ENCODE results near the gene ACADSB. TPM values are rescaled to one million over a fixed set of nuclear protein-coding genes. Genes with fewer than 3 reads are reported as not detected.

The ACADSB gene
- total RNA-seq, 4 donors from 2014 or later = 8.8 to 20.5 (median 18.1) TPM

- intact Hi-C loops (cut with DNase I; ENCODE audit: low total_unique reads) = no loop called here
- DNase-seq (ENCODE audit: low spot score in 2 of 2) = no peak
- TF ChIP-seq CTCF (IDR thresholded peaks at IDR 0.05) (no peak), POLR2A (IDR thresholded peaks at IDR 0.05) (no peak)
- no peak overlapping the region for H3K4me3 ChIP-seq (ENCODE audit: low read depth, poor library complexity, severe bottlenecking)
- 45 to 50% methylated on average over 3 of the region's 3 CpGs for WGBS, 2 donors
Observed at GRCh38 chr10:123021517-123021916, 12.7 kb downstream of the ACADSB start.

GRCh38 chr10:123024540-123024939 is 15.7 kb downstream of the ACADSB start:
- TF ChIP-seq POLR2A (IDR thresholded peaks at IDR 0.05) (no peak), CTCF (IDR thresholded peaks at IDR 0.05) (no peak)
- intact Hi-C loops (cut with DNase I; ENCODE audit: low total_unique reads) = no loop called here
- DNase-seq (ENCODE audit: low spot score in 2 of 2) = no peak
- 64 to 79% methylated on average over 2 of the region's 2 CpGs for WGBS, 2 donors
- no peak overlapping the region for H3K4me3 ChIP-seq (ENCODE audit: low read depth, poor library complexity, severe bottlenecking)

GRCh38 chr10:123026302-123026701 is 17.5 kb downstream of the ACADSB start:
- no peak for DNase-seq (ENCODE audit: low spot score in 2 of 2)
- 64 to 71% methylated on average over 1 of the region's 1 CpG for WGBS, 2 donors
- no peak overlapping the region for H3K4me3 ChIP-seq (ENCODE audit: low read depth, poor library complexity, severe bottlenecking)
- intact Hi-C loops (cut with DNase I; ENCODE audit: low total_unique reads) = no loop called here
- TF ChIP-seq POLR2A (IDR thresholded peaks at IDR 0.05) (no peak), CTCF (IDR thresholded peaks at IDR 0.05) (no peak)

GRCh38 chr10:123027861-123028260 is 19.1 kb downstream of the ACADSB start:
- DNase-seq (ENCODE audit: low spot score in 2 of 2) = no peak
- no peak for TF ChIP-seq POLR2A (IDR thresholded peaks at IDR 0.05)
- TF ChIP-seq CTCF (IDR thresholded peaks at IDR 0.05) = no peak
- H3K4me3 ChIP-seq (ENCODE audit: low read depth, poor library complexity, severe bottlenecking) = no peak overlapping the region
- intact Hi-C loops (cut with DNase I; ENCODE audit: low total_unique reads) = no loop called here

GRCh38 chr10:123031124-123031523 is 22.3 kb downstream of the ACADSB start:
- H3K4me3 ChIP-seq (ENCODE audit: low read depth, poor library complexity, severe bottlenecking) = no peak overlapping the region
- intact Hi-C loops (cut with DNase I; ENCODE audit: low total_unique reads) = no loop called here
- DNase-seq (ENCODE audit: low spot score in 2 of 2) = no peak
- WGBS, 2 donors = 84 to 90% methylated on average over 1 of the region's 1 CpG
- TF ChIP-seq POLR2A (IDR thresholded peaks at IDR 0.05) (no peak), CTCF (IDR thresholded peaks at IDR 0.05) (no peak)

- intact Hi-C loops (cut with DNase I; ENCODE audit: low total_unique reads) = no loop called here
- no peak overlapping the region for H3K4me3 ChIP-seq (ENCODE audit: low read depth, poor library complexity, severe bottlenecking)
- DNase-seq (ENCODE audit: low spot score in 2 of 2) = no peak
- TF ChIP-seq POLR2A (IDR thresholded peaks at IDR 0.05) (no peak), CTCF (IDR thresholded peaks at IDR 0.05) (no peak)
Observed at GRCh38 chr10:123034332-123034731, 25.5 kb downstream of the ACADSB start.
